ENCODE results near the gene USP30.
A peak's percentile ranks its signal among the peaks of the same experiment; 100 is the strongest.

USP30 gene

DNA sequence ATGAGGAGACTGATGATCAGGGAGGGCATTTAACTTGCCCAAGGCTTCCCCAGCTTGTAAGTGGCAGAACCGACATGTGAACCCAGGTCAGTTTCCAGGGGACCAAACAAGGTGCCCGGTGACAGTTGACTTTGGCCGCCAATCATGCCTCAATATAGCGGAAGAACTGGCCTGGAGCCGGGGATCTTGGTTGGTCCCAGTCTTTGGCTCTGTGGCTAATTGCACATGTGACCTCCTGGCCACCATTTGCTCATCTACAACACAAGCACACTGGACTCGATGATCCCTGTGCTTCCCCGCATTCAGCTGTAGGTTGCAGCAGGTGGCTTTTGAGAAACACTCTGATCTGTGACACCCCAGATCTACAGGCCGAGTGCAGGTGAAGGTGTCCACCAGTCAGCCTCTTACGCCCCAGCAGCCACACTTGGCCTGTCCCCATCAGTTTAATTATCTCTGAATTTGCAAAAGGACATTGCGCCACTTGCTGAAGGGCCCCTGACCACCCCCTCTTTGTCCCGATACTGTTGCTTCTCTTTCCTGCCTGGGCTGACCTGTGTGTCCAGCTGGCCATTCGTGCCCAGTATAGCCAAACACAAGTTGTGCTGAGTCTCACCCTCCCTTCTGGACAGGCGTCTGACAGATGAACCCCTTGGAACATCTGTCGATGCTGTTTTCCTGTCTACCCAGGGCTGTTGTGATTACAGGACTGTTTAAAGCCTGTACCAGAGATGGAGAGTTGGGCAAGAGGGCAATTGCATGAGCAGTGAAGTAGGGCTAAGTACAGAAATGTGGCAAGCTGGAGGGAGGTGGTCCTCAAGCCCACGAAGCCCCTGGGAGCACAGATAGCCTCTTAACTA, 78.1 kb downstream of the USP30 start:
- DNase-seq = no peak

DNA sequence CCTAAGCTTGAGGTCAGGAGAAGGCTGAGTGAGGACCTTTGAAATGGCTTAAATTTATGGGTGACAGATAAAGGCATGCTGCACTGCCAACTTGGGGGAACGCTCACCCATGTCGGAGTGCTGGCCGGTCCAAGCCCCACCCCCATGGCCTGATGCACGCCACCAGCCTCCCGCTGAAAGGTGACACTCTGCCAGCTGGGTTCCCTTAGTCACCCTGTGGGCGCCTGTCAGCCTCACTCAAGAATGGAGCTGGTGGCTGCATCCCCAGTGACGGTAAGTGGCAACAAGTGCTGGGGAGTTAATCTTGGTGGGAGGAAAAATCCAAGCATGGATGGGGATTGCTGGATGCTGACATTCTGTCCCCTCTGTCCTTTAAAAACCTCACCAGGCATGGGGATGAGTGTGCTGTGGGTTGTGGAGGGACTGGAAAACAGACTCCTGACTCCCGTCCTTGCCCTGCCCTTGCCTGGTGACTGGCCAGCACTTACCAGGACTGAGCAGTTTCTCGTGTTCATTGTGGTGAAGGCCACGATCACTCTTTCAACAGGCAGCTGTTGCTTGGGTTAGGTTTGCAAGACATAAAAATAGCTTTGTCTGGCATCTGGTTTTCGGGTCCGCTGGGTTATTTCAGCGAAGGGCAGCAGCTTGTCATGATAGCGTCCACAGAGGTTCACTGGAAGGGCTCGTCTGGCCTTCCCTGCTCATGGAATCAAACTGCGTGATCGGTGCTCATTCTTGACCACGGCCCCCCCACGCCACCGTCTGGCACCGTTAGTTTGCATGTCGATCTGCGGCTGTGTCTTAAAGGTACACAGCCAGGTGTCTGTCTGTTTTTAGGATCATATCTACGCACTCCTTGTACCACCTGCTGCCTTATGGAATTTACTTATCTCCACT, 79.0 kb downstream of the USP30 start:
- no peak for DNase-seq

DNA sequence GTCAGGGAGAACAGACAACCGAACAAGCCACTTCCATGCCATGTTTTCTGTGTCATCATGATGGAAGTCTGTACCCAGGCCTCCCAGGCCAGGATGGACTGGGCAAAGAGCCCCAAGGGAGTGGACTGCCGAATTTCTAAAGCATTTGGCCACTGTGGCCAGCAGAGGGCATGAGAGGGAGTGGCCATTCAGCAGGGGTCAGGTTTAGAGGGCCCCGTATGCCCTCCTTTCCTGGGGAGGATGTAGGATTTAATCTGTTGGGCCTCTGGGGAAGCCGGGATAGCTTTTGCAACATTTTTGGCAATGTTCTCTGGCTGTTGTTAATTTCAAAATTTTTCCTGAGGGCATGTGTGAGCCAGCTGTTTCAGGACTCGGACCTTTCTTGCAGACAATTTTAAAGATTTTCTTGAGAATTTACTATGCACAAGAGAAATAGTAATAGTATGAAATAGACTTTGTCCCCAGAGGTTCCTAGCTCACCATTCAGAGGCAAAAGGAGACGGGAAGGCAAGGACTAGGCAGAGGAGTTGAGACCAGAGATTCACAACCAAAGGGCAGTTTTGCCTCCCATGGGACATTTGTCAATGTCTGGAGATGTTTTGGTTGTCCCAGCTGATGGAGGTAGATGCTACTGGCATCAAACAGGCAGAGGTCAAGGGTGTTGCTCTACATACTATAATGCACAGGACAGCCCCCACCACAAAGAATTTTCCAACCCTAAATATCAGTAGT, 82.0 kb downstream of the USP30 start:
- DNase-seq = peak in 1 of 2 donors; percentile 32

DNA sequence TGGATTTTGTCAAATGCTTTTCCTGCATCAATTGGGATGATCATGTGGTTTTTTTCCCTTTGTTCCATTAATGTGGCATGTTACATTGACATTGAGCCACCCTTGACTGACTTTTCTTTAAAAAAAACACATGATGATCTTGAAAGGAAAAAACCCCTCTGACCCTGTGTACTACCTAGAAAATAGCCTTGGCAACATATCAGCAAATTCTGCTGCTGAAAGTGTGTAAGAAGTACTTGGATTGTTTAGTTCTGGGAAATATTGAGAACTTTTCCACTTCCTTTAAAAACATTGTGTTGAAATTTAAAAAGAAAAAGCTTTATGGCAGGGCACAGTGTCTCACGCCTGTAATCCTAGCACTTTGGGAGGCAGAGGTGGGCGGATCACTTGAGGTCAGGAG, 84.7 kb downstream of the USP30 start:
- peak; percentile 35 to 64 for DNase-seq
